ENCODE results near the gene CA10.

DNA sequence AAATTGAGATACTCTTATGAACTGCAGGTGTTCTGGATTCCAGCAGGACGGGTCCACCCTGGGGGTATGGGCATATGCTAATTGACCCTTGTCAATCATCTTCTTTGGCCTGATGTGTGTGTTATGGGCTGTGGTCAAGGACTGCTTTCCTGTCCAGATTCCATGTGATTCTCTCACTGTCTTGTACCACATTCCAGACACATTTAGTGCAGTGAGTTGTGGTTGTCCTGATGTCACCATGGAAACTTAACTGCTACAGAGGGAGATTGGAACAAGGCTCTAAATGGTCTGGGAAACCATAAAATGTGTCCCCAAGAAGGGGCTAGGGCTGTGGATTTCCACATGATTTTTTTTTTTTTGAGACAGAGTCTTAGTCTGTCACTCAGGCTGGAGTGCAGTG, 530.7 kb downstream of the CA10 start:
- no peak for TF ChIP-seq CBX3 (IDR thresholded peaks at IDR 0.05; ENCODE audit: borderline replicate concordance in 1 of 2, low read length in 2 of 2)
- TF ChIP-seq, protein P1, sequence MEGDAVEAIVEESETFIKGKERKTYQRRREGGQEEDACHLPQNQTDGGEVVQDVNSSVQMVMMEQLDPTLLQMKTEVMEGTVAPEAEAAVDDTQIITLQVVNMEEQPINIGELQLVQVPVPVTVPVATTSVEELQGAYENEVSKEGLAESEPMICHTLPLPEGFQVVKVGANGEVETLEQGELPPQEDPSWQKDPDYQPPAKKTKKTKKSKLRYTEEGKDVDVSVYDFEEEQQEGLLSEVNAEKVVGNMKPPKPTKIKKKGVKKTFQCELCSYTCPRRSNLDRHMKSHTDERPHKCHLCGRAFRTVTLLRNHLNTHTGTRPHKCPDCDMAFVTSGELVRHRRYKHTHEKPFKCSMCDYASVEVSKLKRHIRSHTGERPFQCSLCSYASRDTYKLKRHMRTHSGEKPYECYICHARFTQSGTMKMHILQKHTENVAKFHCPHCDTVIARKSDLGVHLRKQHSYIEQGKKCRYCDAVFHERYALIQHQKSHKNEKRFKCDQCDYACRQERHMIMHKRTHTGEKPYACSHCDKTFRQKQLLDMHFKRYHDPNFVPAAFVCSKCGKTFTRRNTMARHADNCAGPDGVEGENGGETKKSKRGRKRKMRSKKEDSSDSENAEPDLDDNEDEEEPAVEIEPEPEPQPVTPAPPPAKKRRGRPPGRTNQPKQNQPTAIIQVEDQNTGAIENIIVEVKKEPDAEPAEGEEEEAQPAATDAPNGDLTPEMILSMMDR (IDR thresholded peaks at IDR 0.05 in 2 of 3, conservative IDR thresholded peaks at IDR 0.05 in 1 of 3; ENCODE audit: insufficient read depth in 2 of 3, low read depth in 1 of 3, low read length in 3 of 3) = no peak
- TF ChIP-seq, protein P2, sequence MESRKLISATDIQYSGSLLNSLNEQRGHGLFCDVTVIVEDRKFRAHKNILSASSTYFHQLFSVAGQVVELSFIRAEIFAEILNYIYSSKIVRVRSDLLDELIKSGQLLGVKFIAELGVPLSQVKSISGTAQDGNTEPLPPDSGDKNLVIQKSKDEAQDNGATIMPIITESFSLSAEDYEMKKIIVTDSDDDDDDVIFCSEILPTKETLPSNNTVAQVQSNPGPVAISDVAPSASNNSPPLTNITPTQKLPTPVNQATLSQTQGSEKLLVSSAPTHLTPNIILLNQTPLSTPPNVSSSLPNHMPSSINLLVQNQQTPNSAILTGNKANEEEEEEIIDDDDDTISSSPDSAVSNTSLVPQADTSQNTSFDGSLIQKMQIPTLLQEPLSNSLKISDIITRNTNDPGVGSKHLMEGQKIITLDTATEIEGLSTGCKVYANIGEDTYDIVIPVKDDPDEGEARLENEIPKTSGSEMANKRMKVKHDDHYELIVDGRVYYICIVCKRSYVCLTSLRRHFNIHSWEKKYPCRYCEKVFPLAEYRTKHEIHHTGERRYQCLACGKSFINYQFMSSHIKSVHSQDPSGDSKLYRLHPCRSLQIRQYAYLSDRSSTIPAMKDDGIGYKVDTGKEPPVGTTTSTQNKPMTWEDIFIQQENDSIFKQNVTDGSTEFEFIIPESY (CRISPR knock-in tag; IDR thresholded peaks at IDR 0.05) = no peak

Data from K562 (cell line).